Transverse colon (tissue), 4 donors: ENCODE data around the gene KMT5B. TPM values are rescaled to one million over a fixed set of nuclear protein-coding genes. Genes with fewer than 3 reads are reported as not detected.

Source experiments
- DNase-seq: peaks from one replicate; pipeline ENCODE4 v3.0.0-alpha.2; 2019
- H3K27ac ChIP-seq, 4 donors: fragments of 200-600 bp; sonication (generic); 2 replicates each; pipeline ENCODE4 v1.5.1; 2016 to 2018; ENCODE audit warnings: inconsistent platforms in 4 of 4
- H3K27me3 ChIP-seq: fragments of 200-600 bp; sonication (generic); 2 replicates; pipeline ENCODE4 v1.5.1; 2017; ENCODE audit warnings: inconsistent platforms
- H3K36me3 ChIP-seq, 4 donors: fragments of 200-600 bp; sonication (generic); 2 replicates each; pipeline ENCODE4 v1.5.1; 2017 to 2019; ENCODE audit warnings: inconsistent platforms in 4 of 4
- H3K4me1 ChIP-seq, 4 donors: fragments of 200-600 bp; sonication (generic); 2 replicates each; pipeline ENCODE4 v1.5.1; 2017 to 2020; ENCODE audit warnings: inconsistent platforms in 4 of 4
- H3K4me3 ChIP-seq, 4 donors: fragments of 200-600 bp; sonication (generic); 1 replicate in 1 of 4; 2 replicates in 3 of 4; pipeline versions ENCODE4 v1.5.1 to v1.6.1; 2017 to 2019; ENCODE audit warnings: inconsistent platforms in 4 of 4
- H3K9me3 ChIP-seq, 2 donors: fragments of 200-600 bp; sonication (generic); 2 replicates each; pipeline ENCODE4 v1.5.1; 2017 to 2019; ENCODE audit warnings: inconsistent platforms in 2 of 2
- CTCF ChIP-seq, 5 experiments: fragments of 200-600 bp in 3 of 5; fragments of 450-650 bp in 2 of 5; sonication (generic) in 3 of 5; IDR thresholded peaks; 1 replicate in 2 of 5; 2 replicates in 3 of 5; pipeline ENCODE4 v1.5.1; 2016 to 2017; ENCODE audit warnings: antibody characterized with exemption in 5 of 5, inconsistent platforms in 3 of 5, mild to moderate bottlenecking in 2 of 5, moderate library complexity in 1 of 5
- EP300 ChIP-seq: sonication (generic); formaldehyde crosslinking; IDR thresholded peaks from one replicate; pipeline ENCODE4 v1.6.1; 2017; ENCODE audit warnings: antibody characterized with exemption, low read depth
- POLR2A ChIP-seq: fragments of 450-650 bp; IDR thresholded peaks from one replicate; pipeline ENCODE4 v1.6.1; 2016; ENCODE audit warnings: antibody characterized with exemption, mild to moderate bottlenecking, moderate library complexity
- POLR2AphosphoS5 ChIP-seq, 3 donors: sonication (generic); formaldehyde crosslinking; IDR thresholded peaks; one replicate each; pipeline ENCODE4 v1.6.1; 2016; ENCODE audit warnings: antibody characterized with exemption in 3 of 3
- WGBS, 2 donors: methylation state at CpG; one replicate each; pipeline ENCODE4 v1.1.5; 2018; ENCODE audit warnings: low coverage in 1 of 2; 5-methylcytosine and 5-hydroxymethylcytosine counted together
- in situ Hi-C, 4 donors: fragments of 200-750 bp; cut with MboI; loops; one replicate each; pipeline versions ENCODE4 v1.15.0 to v1.15.1; 2017; ENCODE audit warnings: low sequenced_read_pairs in 3 of 4, low pct_ligation_motif_present in 1 of 4, low pct_unique_long_range_greater_than_20kb in 1 of 4
- intact Hi-C: fragments of 100-400 bp; cut with DNase I; formaldehyde crosslinking; loops from one replicate; pipeline ENCODE4 v1.15.1; 2023; ENCODE audit warnings: low total_unique reads
- total RNA-seq, 4 donors: library from RNA; depleted of rRNA; stranded (reverse); fragments of >200 nt; gene quantifications; one replicate each; pipeline ENCODE4 v1.1.0, GENCODE V29; 2016

Gene KMT5B
- total RNA-seq, 4 donors from 2014 or later: 33.4 to 71.4 (median 63.8) TPM

GRCh38 chr11:68200639-68201038 lies 12.5 kb downstream of the KMT5B start:
- no peak for TF ChIP-seq EP300
- TF ChIP-seq POLR2AphosphoS5 (IDR thresholded peaks at IDR 0.05): no peak
- no peak for TF ChIP-seq POLR2A
- no peak for TF ChIP-seq CTCF (IDR thresholded peaks at IDR 0.05)
- H3K27me3 ChIP-seq: no peaks in the 10 kb centered on the region
- no peak overlapping the region for H3K4me3 ChIP-seq
- no peaks in the 10 kb centered on the region for H3K36me3 ChIP-seq
- peaks cover 8 to 70% (median 16%) of the 10 kb centered on the region in 4 donors for H3K4me1 ChIP-seq
- in situ Hi-C loops: no loop called here
- DNase-seq: no peak
- intact Hi-C loops: loop anchor here (10.0 kb wide), 1 partner anchor 196 kb away; the partner anchor contains the start of gene UNC93B1
- 64 to 72% methylated on average over 2 to 3 of the region's 3 CpGs for WGBS, 2 donors
- H3K9me3 ChIP-seq: no peaks in the 10 kb centered on the region
- H3K27ac ChIP-seq: no peak overlapping the region

GRCh38 chr11:68199295-68199987 lies 13.7 kb downstream of the KMT5B start:
- Histone ChIP-seq H3K36me3 (no peaks in the 10 kb centered on the region), H3K27me3 (no peaks in the 10 kb centered on the region), H3K9me3 (no peaks in the 10 kb centered on the region), H3K4me3 (no peak overlapping the region), H3K4me1 (peaks cover 8 to 68% (median 17%) of the 10 kb centered on the region in 4 donors), H3K27ac (no peak overlapping the region)
- WGBS, 2 donors: 90 to 96% methylated on average over 7 to 8 of the region's 8 CpGs
- intact Hi-C loops (loop anchor here (5.0 kb wide), 1 partner anchor 1633 kb away; no protein-coding TSS in a partner anchor), in situ Hi-C loops (no loop called here)
- TF ChIP-seq CTCF (IDR thresholded peaks at IDR 0.05) (no peak), POLR2A (no peak), EP300 (no peak), POLR2AphosphoS5 (IDR thresholded peaks at IDR 0.05) (no peak)
- no peak for DNase-seq

- in situ Hi-C loops: no loop called here
- Histone ChIP-seq H3K9me3 (no peaks in the 10 kb centered on the region), H3K27ac (peak overlapping the region in 2 of 4 donors; percentile 15 to 24), H3K36me3 (no peaks in the 10 kb centered on the region), H3K4me1 (peaks cover 4 to 61% (median 19%) of the 10 kb centered on the region in 4 donors), H3K27me3 (no peaks in the 10 kb centered on the region), H3K4me3 (no peak overlapping the region)
- no peak for TF ChIP-seq CTCF (IDR thresholded peaks at IDR 0.05)
- no peak for TF ChIP-seq EP300
- TF ChIP-seq POLR2AphosphoS5 (IDR thresholded peaks at IDR 0.05): no peak
- TF ChIP-seq POLR2A: no peak
- DNase-seq: no peak
- intact Hi-C loops: loop anchor here (5.0 kb wide), 1 partner anchor 1636 kb away; no protein-coding TSS in a partner anchor
These were observed 16.9 kb downstream of the KMT5B start for GRCh38 chr11:68196219-68196618.

- no peaks in the 10 kb centered on the region for H3K36me3 ChIP-seq
- H3K4me1 ChIP-seq: peaks cover 0 to 49% (median 19%) of the 10 kb centered on the region in 4 donors
- no peak overlapping the region for H3K4me3 ChIP-seq
- H3K27ac ChIP-seq: no peak overlapping the region
- in situ Hi-C loops (no loop called here), intact Hi-C loops (loop anchor here (5.0 kb wide), 1 partner anchor 1638 kb away; no protein-coding TSS in a partner anchor)
- no peak for TF ChIP-seq POLR2A
- no peak for TF ChIP-seq CTCF (IDR thresholded peaks at IDR 0.05)
- TF ChIP-seq EP300: no peak
- no peak for TF ChIP-seq POLR2AphosphoS5 (IDR thresholded peaks at IDR 0.05)
- no peak for DNase-seq
- 83 to 92% methylated on average over 3 of the region's 3 CpGs for WGBS, 2 donors
- no peaks in the 10 kb centered on the region for H3K27me3 ChIP-seq
- no peaks in the 10 kb centered on the region for H3K9me3 ChIP-seq
These were observed 18.3 kb downstream of the KMT5B start for GRCh38 chr11:68194675-68195294.
